ENCODE data around the gene BMPR2. TPM values are rescaled to one million over a fixed set of nuclear protein-coding genes. Genes with fewer than 3 reads are reported as not detected.

BMPR2 gene
- total and polyA plus RNA-seq, 2 of the 8 experiments (the other 6 are each of a cell fraction or from before 2014, with no cell fraction given) = 5.5 to 19.8 TPM

GRCh38 chr2:202429164-202429980 lies 53.2 kb downstream of the BMPR2 start:
- Histone ChIP-seq H2BK120ac (replicated peaks; ENCODE audit: low read depth, low read length) (no peak overlapping the region), H3K4me2 (ENCODE audit: insufficient read depth in 1 of 2, low read depth in 2 of 2, low read length in 2 of 2) (no peak overlapping the region), H4K20me1 (replicated peaks in 1 of 2; ENCODE audit: control insufficient read depth in 1 of 2, insufficient read depth in 2 of 2, low read length in 2 of 2) (no peaks in the 10 kb centered on the region), H4K5ac (ENCODE audit: insufficient read length, low read depth, low read length) (no peak overlapping the region), H4K8ac (ENCODE audit: extremely low read depth, insufficient read depth, low read length) (no peak overlapping the region), H4K91ac (replicated peaks; ENCODE audit: insufficient read length, low read length) (no peak overlapping the region), H3K4ac (replicated peaks; ENCODE audit: insufficient read length, low read depth, low read length) (no peak overlapping the region), H2AFZ (ENCODE audit: low read length) (no peak overlapping the region), H3K23ac (ENCODE audit: insufficient read length) (no peak overlapping the region), H2AK5ac (ENCODE audit: low read depth, low read length) (no peak overlapping the region), H2BK20ac (ENCODE audit: low read length) (no peak overlapping the region), H3K27me3 (replicated peaks in 1 of 4; ENCODE audit: control insufficient read depth in 3 of 4, extremely low read depth in 1 of 4, insufficient read depth in 3 of 4, low read length in 3 of 4) (no peaks in the 10 kb centered on the region), H3K4me1 (replicated peaks in 1 of 4; ENCODE audit: control insufficient read depth in 3 of 4, insufficient read depth in 4 of 4, low read length in 3 of 4) (no peaks in the 10 kb centered on the region), H3K18ac (ENCODE audit: extremely low read depth, low read length) (no peak overlapping the region), H3K9ac (replicated peaks in 1 of 4; ENCODE audit: extremely low read depth in 1 of 4, low read depth in 3 of 4, low read length in 3 of 4) (no peak overlapping the region), H3K14ac (ENCODE audit: insufficient read length) (no peak overlapping the region), H3K36me3 (ENCODE audit: control insufficient read depth in 2 of 4, insufficient read depth in 4 of 4, low read length in 3 of 4) (no peaks in the 10 kb centered on the region), H2BK15ac (ENCODE audit: low read length) (no peak overlapping the region), H3K23me2 (ENCODE audit: low read depth, low read length) (no peaks in the 10 kb centered on the region), H2BK5ac (ENCODE audit: low read depth, low read length) (no peak overlapping the region), H3K4me3 (ENCODE audit: extremely low read depth in 1 of 4, insufficient read depth in 2 of 4, low read depth in 3 of 4, low read length in 4 of 4) (no peak overlapping the region), H3K27ac (ENCODE audit: low read depth, low read length) (no peak overlapping the region), H3K79me1 (ENCODE audit: low read depth, low read length) (peaks cover 2% of the 10 kb centered on the region; the same call in 1 of the 2 replicates), H2BK12ac (ENCODE audit: low read depth, low read length) (no peak overlapping the region), H3K9me3 (ENCODE audit: insufficient read depth in 2 of 2, low read depth in 1 of 2, low read length in 1 of 2) (no peaks in the 10 kb centered on the region), H3K79me2 (ENCODE audit: control insufficient read depth in 1 of 2, insufficient read depth in 2 of 2, low read length in 2 of 2) (peaks cover 0 to 32% of the 10 kb centered on the region in 2 experiments; a peak in 3 of 4 replicates), H3K56ac (replicated peaks; ENCODE audit: insufficient read length, low read depth, low read length) (no peak overlapping the region)
- POLR2A ChIA-PET (ENCODE audit: partially characterized antibody) = no interaction called here
- CTCF ChIA-PET (ENCODE audit: partially characterized antibody) = no interaction called here
- WGBS, 2 experiments (ENCODE audit: extremely low coverage in 1 of 2, insufficient coverage in 1 of 2, insufficient read length in 1 of 2, insufficient replicate concordance in 2 of 2, low coverage in 1 of 2, low lambda C conversion rate in 2 of 2, missing lambda C conversion rate in 1 of 2) = 88 to 100% methylated on average over 1 to 6 of the region's 6 CpGs
- TF ChIP-seq RXRA (IDR thresholded peaks at IDR 0.05; ENCODE audit: insufficient read depth, low read depth, low read length) (no peak), CTCF (IDR thresholded peaks at IDR 0.05; ENCODE audit: control extremely low read depth in 1 of 3, insufficient read depth in 1 of 3, low read depth in 1 of 3, low read length in 3 of 3) (no peak), MAFK (IDR thresholded peaks at IDR 0.05; ENCODE audit: low read depth, low read length) (no peak), CREB1 (IDR thresholded peaks at IDR 0.05) (no peak), USF2 (IDR thresholded peaks at IDR 0.05; ENCODE audit: low read length) (no peak), SP1 (IDR thresholded peaks at IDR 0.05; ENCODE audit: low read depth, low read length) (no peak), CHD2 (IDR thresholded peaks at IDR 0.05; ENCODE audit: low read length) (no peak), CBX5 (IDR thresholded peaks at IDR 0.05; ENCODE audit: low read depth, low read length) (no peak), PHF8 (conservative IDR thresholded peaks at IDR 0.05; ENCODE audit: low read depth, low read length) (no peak), SP2 (IDR thresholded peaks at IDR 0.05; ENCODE audit: low read length) (no peak)
- DNase-seq (ENCODE audit: low read depth in 1 of 2, low spot score in 2 of 2) (no peak), FAIRE-seq (no peak)
